Activated CD4-positive, alpha-beta T cell treated with anti-CD3 and anti-CD28 coated beads, Interleukin-2, amount 50 U/mL, for 16 hours (primary cell): ENCODE data around the gene ADH1A.
"Not testable (repeated sequence)": the region's sequence is repeated elsewhere in the genome, so short reads cannot be mapped to it uniquely, and the experiment has no call there.

Experiments
- DNase-seq: peaks from one replicate; pipeline ENCODE4 v3.0.0-alpha.2; 2020

ADH1A gene

GRCh38 chr4:99290848-99291786 is at the start of gene ADH1A:
Gene ADH1A, minus strand, starts transcription at chr4:99290985. Its CDS starts 71 bp downstream, at chr4:99290914.
- DNase-seq: no peak

DNA sequence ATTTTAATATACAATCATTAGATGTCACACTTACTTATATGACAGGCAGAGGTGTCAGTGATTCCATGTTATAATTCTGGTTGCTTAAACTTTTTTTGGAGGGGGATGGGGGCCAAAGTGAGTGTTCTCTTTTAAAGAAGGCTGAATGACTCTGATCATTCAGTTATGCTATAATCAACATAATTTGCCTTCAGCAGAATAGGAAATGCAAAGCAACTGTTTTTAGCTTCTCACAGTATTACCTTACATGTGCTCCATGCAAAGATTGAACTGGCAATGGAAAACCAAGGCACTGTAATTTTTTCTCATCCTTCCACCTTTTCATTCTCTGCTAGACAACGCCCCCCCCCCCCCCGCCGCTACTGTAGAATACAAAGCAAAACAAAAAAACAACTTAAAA is 48.4 kb upstream of the ADH1A start:
- DNase-seq: no peak

- DNase-seq: no peak
These were observed 45.8 kb upstream of the ADH1A start for GRCh38 chr4:99336553-99336952.

DNA sequence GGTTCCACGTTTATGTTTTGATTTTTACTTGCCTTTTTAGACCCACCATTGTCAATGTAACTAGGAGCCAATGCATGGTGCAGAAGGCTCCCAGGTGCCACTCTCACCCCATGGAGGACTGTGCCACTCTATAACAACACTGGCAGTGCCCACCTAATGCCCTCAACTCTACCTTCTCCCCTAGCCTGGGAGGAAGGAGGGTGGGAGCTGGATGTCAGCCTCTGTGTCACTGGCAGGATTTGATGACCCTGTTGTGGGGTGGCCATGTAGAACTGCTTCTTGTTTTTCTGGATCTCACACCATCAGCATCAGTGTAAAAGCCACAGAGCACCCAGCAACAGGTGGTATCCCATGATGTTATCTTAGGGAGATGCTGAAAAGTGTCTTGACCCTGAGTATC is 44.1 kb upstream of the ADH1A start:
- DNase-seq: no peak

DNA sequence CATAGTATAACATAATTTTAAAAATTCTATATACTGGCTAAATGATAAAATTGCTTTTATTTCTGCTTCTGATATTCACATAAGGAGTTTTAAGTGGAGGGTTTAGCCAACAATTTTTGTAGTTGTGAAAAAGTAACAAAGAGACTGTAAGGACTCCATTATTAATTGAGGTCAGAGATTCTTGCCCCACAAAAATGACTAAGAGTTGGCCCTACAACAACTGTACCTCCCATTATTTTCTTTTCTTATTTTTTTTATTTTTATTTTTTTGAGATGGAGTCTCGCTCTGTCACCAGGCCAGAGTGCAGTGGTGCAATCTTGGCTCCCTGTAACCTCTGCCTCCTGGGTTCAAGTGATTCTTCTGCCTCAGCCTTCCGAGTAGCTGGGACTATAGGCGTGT is 39.9 kb upstream of the ADH1A start:
- DNase-seq: no peak

DNA sequence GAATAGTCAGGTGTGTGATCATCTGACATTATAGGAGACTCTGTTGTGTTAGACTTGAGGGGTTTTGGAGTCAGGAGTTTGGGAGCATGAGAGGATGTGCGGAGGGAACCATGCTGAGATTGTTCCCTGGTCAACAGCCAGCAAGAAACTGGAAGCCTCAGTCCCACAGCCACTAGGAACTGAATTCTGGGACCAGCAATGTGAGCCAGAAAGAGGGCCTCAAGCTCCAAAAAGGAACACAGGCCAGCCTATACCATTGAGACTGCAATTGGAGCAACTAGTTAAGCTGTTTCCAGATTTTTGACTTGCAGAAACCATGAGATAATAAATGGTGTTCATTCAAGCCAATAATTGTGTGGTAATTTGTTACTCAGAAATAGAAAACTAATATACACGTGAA is 39.1 kb upstream of the ADH1A start:
- DNase-seq: no peak

DNA sequence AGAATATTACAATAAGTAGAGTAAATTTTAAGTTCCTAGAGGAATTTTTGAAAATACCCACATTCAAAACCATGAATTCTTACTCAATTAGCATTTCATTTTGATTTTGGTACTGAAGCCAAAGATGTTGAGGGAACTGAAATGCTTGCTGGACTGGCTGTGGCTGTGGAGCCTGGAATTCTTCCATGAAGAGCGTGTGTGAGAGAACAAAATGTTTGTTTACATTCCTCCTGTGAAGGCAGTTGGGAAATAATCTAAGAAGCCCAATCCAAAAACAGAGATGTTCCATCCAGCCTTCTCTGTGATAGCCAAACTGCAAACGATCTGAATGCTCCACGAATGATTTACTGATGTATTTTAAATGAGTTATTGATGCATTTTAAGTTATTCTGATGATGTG is 34.2 kb upstream of the ADH1A start:
- no peak for DNase-seq

- no peak for DNase-seq
These were observed 33.6 kb upstream of the ADH1A start for GRCh38 chr4:99324361-99324760.

DNA sequence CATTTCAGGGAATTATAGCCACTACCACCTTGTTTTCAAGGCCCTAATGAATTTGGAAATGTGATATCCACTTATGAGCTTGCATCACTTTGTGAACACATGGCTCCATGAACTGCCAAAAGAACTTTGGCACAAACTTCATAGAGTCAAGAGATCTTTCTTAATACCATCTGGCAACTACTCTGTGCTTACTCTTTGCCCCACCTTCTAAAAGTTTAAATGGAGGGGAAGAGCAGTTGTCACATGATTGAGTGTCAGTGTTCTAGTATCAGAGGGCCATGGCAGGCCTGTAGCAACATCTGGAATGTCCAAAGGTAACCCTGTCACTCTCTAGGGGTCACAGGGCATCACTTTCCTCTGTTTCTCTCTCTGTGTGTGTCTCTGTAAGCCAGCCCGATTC is 33.0 kb upstream of the ADH1A start:
- DNase-seq: no peak

- DNase-seq: no peak
These were observed 30.7 kb upstream of the ADH1A start, which contains the start of gene ADH1B for GRCh38 chr4:99321241-99322191. Gene ADH1B, minus strand, starts transcription at chr4:99321401. Its CDS starts 70 bp downstream, at chr4:99321331.

DNA sequence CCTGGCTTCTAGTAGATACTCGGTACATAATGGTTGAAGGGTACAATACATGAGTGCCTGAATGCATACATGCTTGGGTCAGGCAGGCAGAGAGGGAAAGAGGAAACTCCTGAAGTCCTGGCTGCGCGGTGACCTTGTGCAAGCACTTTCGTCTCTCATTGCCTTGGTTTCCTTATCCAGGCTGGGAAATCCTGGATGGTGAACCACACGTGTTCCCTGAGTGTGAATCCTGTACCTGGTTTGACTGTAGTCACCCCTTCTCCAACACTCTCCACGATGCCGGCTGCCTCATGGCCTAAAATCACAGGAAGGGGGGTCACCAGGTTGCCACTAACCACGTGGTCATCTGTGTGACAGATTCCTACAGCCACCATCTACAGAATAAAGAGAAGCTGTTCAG is 27.0 kb upstream of the ADH1A start:
- not testable (repeated sequence) for DNase-seq

DNA sequence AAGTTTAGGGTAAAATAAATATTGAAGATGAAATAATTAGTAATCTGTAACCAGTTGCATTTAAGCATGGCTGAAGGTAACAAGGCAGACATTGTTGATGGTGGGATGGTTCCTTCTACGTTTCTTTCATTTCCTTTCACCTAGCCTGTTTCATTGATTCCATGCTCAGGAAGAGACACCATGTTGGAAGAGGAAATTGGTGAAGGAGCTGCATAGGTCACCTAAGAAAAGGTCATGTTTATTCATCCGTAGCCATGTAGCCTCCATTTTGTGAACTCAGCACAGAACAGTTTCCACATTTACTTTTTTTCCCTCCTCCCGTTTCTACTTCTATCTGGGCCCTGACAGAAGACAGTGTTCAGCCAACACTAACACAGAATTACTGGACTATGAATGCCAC is 26.6 kb upstream of the ADH1A start:
- no peak for DNase-seq

DNA sequence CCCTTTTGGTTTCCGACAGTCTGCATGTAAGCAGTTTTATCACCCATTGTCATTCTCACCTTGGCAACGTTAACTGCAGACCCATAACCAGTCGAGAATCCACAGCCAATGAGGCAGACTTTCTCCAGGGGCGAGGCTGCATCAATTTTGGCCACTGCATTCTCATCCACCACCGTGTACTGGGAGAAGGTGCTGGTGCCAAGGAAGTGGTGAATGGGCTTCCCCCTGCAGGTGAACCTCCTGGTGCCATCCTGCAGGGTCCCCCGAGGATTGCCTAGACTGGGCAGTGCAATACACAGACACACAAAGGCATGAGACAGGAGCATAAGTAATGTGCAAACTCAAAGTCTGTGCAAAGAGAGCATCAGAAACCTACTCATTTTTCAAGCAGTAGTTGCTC is 25.1 kb upstream of the ADH1A start:
- DNase-seq: no peak

GRCh38 chr4:99314211-99314610 is 23.4 kb upstream of the ADH1A start:
- no peak for DNase-seq

GRCh38 chr4:99310389-99310788 is 19.6 kb upstream of the ADH1A start:
- no peak for DNase-seq

DNA sequence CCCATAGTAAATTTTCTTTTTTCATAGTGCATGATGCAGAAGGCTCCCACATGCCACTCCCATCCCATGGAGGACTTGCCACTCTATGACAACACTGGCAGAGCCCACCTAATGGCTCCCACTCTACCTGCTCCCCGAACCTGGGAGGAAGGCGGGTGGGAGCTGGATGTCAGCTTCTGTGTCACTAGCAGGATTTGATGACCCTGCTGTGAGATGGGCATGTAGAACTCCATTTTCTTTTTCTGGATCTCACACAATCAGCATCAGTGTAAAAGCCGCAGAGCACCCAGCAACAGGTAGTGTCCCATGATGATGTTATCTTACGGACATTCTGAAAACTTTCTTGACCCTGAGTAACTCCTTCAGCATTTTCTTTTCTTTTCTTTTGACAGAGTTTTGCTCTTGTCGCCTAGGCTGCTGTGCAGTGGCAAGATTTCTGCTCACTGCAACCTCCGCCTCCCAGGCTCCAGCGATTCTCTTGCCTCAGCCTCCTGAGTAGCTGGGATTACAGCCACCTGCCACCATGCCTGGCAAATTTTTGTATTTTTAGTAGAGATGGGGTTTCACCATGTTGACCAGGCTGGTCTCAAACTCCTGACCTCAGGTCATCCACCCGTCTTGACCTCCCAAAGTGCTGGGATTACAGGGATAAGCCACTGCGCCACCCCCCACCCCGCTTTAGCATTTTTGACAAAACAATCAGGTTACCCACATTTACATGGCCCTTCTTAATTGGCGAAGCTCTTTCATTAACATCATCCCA is 15.0 kb upstream of the ADH1A start:
- no peak for DNase-seq

DNA sequence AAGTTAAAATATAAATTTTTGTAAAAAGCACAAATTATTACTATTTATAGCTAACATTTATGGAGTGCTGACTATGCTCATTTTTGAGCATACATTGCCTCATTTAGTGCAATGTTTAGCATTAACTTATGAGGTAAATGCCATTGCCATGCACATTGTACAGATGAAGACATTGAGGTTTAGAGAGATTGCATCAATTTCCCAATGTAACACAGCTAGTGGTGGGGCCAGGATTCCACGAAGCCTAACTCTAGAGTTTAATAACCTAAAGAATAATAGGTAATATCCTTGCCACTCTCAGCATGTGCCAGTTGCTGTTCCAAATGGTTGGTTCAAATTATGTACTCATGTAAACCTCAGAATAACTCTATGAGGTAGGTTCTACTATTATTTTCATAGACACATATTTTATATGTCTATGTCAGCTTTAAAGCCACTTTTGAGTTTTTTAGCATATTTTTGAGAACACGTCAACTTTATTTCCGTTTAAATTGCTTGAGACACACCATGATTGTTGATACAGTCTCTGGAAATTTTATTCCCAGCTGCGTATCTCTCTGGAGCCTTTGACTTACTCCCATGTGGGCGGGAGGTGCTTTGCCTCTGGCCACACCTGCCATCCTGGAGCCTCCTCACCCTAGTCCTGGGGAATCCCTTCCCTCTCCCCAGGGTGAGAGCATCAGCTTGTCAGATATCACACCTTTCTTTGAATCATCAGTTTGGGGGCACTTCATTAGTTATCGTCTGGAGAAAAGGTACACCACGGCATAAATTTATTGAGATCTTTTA is 10.8 kb upstream of the ADH1A start:
- DNase-seq: no peak

DNA sequence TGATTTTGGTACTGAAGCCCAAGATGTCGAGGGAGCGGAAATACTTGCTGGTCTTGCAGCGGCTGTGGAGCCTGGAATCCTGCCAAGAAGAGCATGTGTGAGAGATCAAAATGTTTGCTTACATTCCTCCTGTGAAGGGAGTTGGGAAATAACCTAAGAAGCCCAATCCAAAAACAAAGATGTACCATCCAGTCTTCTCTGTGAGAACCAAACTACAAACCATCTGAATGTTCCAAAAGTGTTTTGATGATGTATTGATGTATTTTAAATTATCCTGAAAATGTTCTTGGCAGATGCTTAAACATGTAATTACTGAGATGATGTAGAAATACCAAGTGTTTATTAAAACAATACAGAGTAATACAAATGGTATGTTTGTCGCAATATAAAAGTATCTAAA is 10.1 kb upstream of the ADH1A start:
- DNase-seq: no peak

- DNase-seq: no peak
These were observed 2.6 kb upstream of the ADH1A start for GRCh38 chr4:99293357-99293756.

DNA sequence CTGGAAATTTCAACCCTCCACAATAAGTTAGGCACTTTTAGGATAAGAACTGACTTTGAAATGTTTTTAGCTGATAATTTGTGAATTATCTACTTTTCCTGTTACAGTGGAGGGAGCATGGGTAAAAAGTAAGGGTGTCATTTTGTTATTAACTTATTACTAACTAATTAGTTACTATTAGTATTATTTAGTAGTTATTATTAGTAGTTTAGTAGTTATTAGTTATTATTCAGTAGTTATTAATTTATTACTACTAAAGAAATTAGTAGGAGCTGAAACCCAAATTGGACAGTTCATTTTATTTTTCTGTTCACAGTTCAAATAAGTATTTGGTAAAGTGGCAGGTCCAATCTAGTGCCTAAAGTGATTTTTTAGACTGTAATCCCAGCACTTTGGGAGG is 5.4 kb downstream of the ADH1A start:
- DNase-seq: no peak

DNA sequence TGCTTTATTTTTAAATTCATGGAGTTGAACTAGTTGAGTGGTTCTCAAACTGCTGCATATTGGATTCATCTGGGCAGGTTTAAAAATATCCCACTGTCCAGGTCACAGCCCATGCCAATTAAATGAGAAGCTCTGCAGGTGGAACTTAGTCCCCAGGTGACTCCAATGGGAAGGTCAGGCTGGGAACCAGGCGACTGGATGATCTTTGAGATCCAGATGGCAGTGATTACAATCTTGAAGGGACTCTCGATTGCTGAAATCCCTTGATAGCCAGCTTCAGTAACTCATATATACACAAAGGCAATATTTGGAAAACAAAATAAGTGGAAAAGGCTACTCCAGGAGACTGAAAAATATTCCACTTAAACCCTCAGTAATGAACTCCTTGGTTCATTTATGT is 8.1 kb downstream of the ADH1A start:
- DNase-seq: no peak

DNA sequence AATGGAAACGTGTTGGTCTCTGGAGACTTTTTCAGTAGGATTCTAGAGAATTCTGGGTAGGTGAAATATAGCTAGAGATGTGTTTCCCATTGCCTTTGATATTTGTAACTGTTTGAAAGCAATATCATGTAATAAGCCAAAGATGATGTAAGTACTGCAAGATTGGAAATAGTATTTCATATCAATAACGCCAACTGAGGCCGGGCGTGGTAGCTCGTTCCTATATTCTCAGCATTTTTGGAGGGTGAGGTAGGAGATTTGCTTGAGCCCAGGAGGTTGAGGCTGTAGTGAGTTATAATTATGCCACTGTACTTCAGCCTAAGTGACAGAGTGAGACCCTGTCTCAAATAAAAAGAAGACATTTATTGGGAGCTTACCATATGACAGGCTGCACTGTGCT is 9.5 kb downstream of the ADH1A start:
- no peak for DNase-seq
